Lower lobe of right lung (tissue), 2 donors: ENCODE data around the gene SURF2. TPM values are rescaled to one million over a fixed set of nuclear protein-coding genes. Genes with fewer than 3 reads are reported as not detected.
"Not testable (repeated sequence)": the region's sequence is repeated elsewhere in the genome, so short reads cannot be mapped to it uniquely, and the experiment has no call there.

Experiments used
- ATAC-seq, 2 donors: fragments of 200-7000 bp; cut with Tn5 transposase; one replicate each; pipeline ENCODE4 v1.9.1; 2020 to 2022; ENCODE audit warnings: mild to moderate bottlenecking in 2 of 2, moderate library complexity in 2 of 2
- DNase-seq: peaks from one replicate; pipeline ENCODE4 v3.0.0-alpha.2; 2020
- H3K27ac ChIP-seq: fragments of 200-600 bp; one replicate; pipeline ENCODE4 v1.8.0; 2022
- H3K27me3 ChIP-seq: fragments of 200-600 bp; one replicate; pipeline ENCODE4 v1.8.0; 2022; ENCODE audit warnings: low read depth
- H3K36me3 ChIP-seq: fragments of 200-600 bp; one replicate; pipeline ENCODE4 v1.8.0; 2022; ENCODE audit warnings: mild to moderate bottlenecking
- H3K4me1 ChIP-seq: fragments of 200-600 bp; one replicate; pipeline ENCODE4 v1.8.0; 2022
- H3K4me3 ChIP-seq: fragments of 200-600 bp; one replicate; pipeline ENCODE4 v1.8.0; 2022; ENCODE audit warnings: mild to moderate bottlenecking
- H3K9me3 ChIP-seq: fragments of 200-600 bp; one replicate; pipeline ENCODE4 v1.8.0; 2022
- CTCF ChIP-seq: fragments of 200-600 bp; IDR thresholded peaks from one replicate; pipeline ENCODE4 v1.8.0; 2022; ENCODE audit warnings: antibody characterized with exemption, mild to moderate bottlenecking
- intact Hi-C: fragments of 100-400 bp; cut with DNase I; formaldehyde crosslinking; loops from one replicate; pipeline ENCODE4 v1.11.0; 2022
- total RNA-seq: library from RNA; stranded (reverse); fragmentation: NEBNext Ultra II Directional; extraction: Animal tissue kit (Norgen Biotek cat#: 25700); gene quantifications from one replicate; pipeline ENCODE4 v1.2.1, GENCODE V29; 2021
- donor health status: DM: no; HTN: yes; CAD: no; lungs with severe emphysema.

SURF2 gene
- total RNA-seq, 1 donor from 2014 or later = 15.2 TPM

GRCh38 chr9:133389025-133389557 is 32.7 kb downstream of the SURF2 start:
- no peak for ATAC-seq
- DNase-seq = no peak
- H3K36me3 ChIP-seq = no peaks in the 10 kb centered on the region
- no peaks in the 10 kb centered on the region for H3K9me3 ChIP-seq
- TF ChIP-seq CTCF = no peak
- intact Hi-C loops = no loop called here
- no peak overlapping the region for H3K4me3 ChIP-seq
- no peaks in the 10 kb centered on the region for H3K4me1 ChIP-seq
- H3K27me3 ChIP-seq = no peaks in the 10 kb centered on the region
- no peak overlapping the region for H3K27ac ChIP-seq

- Histone ChIP-seq H3K9me3 (no peaks in the 10 kb centered on the region), H3K27ac (no peak overlapping the region), H3K27me3 (peaks cover 2% of the 10 kb centered on the region), H3K4me1 (no peaks in the 10 kb centered on the region), H3K36me3 (no peaks in the 10 kb centered on the region), H3K4me3 (no peak overlapping the region)
- no peak for DNase-seq
- intact Hi-C loops = no loop called here
- ATAC-seq = no peak
- TF ChIP-seq CTCF = no peak
Observed at GRCh38 chr9:133389562-133389961, 33.2 kb downstream of the SURF2 start.

GRCh38 chr9:133390713-133391112 is 34.4 kb downstream of the SURF2 start:
- no peaks in the 10 kb centered on the region for H3K9me3 ChIP-seq
- no peak for TF ChIP-seq CTCF
- intact Hi-C loops = no loop called here
- peaks cover 9% of the 10 kb centered on the region for H3K27me3 ChIP-seq
- DNase-seq (no peak), ATAC-seq (no peak)
- H3K4me1 ChIP-seq = no peaks in the 10 kb centered on the region
- H3K27ac ChIP-seq = no peak overlapping the region
- H3K36me3 ChIP-seq = no peaks in the 10 kb centered on the region
- H3K4me3 ChIP-seq = no peak overlapping the region

GRCh38 chr9:133391449-133391848 is 35.1 kb downstream of the SURF2 start:
- H3K9me3 ChIP-seq, H3K27ac ChIP-seq, H3K4me3 ChIP-seq, DNase-seq, intact Hi-C loops, H3K36me3 ChIP-seq, H3K4me1 ChIP-seq, H3K27me3 ChIP-seq: not testable (repeated sequence)
- ATAC-seq = peak; percentile 32 to 43

GRCh38 chr9:133392308-133392707 is 36.0 kb downstream of the SURF2 start:
- H3K36me3 ChIP-seq, H3K27ac ChIP-seq, H3K27me3 ChIP-seq, H3K9me3 ChIP-seq, H3K4me3 ChIP-seq, ATAC-seq, DNase-seq, H3K4me1 ChIP-seq, intact Hi-C loops: not testable (repeated sequence)

- no peak overlapping the region for H3K27ac ChIP-seq
- no peak for TF ChIP-seq CTCF
- no peak overlapping the region for H3K4me3 ChIP-seq
- DNase-seq (no peak), ATAC-seq (no peak)
- H3K27me3 ChIP-seq = peaks cover 9% of the 10 kb centered on the region
- intact Hi-C loops = no loop called here
- no peaks in the 10 kb centered on the region for H3K9me3 ChIP-seq
- H3K4me1 ChIP-seq = no peaks in the 10 kb centered on the region
- no peaks in the 10 kb centered on the region for H3K36me3 ChIP-seq
Observed at GRCh38 chr9:133393399-133393798, 37.0 kb downstream of the SURF2 start.
